ENCODE measurements around the gene IFNL1.
"Not testable (repeated sequence)": the region's sequence is repeated elsewhere in the genome, so short reads cannot be mapped to it uniquely, and the experiment has no call there.

IFNL1 gene

DNA sequence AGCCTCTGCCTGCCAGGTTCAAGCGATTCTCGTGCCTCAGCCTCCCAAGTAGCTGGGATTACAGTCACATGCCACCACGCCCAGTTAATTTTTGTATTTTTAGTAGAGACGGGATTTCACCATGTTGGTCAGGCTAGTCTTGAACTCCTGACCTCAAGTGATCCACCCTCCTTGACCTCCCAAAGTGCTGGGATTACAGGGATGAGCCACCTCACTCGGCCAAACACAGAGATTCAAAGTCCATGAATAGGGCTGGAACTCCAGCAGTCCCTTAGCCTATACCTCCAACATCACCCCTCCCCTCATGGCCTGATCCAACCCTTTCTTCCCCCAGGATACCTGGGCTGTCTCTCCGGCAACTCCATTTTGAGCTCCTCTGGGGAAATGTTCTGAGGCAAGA is 36.5 kb downstream of the IFNL1 start:
- DNase-seq, result not testable (repeated sequence)

- no peak for DNase-seq
Observed at GRCh38 chr19:39333507-39333906, 37.3 kb downstream of the IFNL1 start.

DNA sequence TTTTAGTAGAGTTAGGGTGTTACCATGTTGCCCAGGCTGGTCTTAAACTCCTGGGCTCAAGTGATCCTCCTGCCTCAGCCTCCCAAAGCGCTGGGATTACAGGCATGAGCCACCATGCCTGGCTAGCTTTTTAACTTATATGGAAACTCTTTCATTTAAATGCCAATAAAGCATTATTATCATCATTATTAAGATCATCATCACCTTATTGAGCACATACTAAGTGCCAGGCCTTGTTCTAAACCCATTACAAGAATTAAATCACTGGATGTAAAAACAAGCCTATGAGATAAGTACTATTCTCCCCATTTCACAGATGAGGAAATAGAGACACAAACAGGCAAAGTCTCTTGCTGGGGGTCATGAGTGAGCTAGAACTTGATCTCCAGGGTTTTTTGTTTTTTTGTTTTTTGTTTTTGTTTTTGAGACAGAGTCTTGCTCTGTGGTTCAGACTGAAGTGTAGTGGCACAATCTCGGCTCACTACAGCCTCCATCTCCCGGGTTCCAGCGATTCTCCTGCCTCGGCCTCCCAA is 38.3 kb downstream of the IFNL1 start:
- DNase-seq, result no peak

DNA sequence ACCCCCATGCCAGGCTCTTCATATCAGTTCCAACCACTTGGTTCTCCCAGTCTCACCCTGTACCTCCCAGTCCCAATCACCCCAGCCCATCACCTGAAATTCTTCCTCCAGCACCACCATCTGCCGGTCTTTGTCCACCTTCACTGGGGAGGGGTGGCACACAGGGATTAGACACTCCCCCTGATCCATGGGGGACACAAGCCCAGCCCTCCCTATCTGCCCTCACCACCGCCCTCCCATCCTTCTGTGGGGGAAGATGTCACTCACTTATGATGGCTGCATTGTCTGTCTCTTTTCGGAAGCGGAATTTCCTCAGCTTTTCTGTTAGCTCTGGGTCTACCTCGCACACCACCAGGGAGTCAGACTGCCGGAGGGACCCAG is 39.0 kb downstream of the IFNL1 start:
- DNase-seq, result no peak

GRCh38 chr19:39336483-39336882 is 40.3 kb downstream of the IFNL1 start:
- DNase-seq, result no peak

- DNase-seq, result no peak
Observed at GRCh38 chr19:39339674-39340073, 43.5 kb downstream of the IFNL1 start.

DNA sequence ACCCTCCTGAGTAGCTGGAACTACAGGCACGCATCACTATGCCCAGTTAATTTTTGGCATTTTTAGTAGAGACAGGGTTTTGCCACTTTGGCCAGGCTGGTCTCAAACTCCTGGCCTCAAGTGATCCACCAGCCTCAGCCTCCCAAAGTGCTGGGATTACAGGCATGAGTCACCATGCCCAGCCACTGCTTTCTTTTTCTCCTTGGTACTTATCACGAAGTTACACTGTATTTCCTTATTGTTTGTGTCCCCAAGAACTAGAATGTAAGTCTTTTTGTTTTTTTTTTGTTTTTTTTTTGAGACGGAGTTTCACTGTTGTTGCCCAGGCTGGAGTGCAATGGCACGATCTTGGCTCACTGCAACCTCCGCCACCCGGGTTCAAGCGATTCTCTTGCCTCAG is 43.9 kb downstream of the IFNL1 start:
- not testable (repeated sequence) for DNase-seq

DNA sequence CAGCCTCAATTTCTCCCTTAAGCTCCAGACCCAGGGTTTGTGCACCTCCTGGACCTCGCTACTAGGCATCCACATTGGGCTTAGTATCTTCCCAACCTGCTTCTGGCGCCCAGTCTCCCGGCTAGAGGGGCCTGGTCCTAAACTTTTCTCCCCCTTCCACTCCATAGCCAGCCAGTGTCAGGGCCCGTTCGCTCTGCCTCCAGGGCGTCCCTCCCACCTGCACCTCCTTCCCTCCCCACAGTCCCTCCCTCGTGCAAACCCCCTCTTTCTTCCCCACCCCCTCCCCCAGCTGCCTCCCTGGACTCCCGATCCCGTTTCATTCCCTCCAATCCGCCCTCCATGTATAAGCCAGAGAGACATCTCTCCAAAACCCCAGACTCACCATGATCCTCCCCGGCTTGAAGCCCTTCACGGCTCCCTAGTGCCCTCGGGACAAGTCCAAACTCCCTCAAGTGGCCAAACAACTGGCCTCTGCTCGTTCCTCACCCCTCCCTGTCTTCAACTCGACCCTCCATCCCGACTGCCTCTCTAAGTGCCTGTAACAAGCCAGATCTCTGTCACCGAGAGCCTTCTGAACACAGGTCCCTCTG is 45.0 kb downstream of the IFNL1 start:
- no peak for DNase-seq

- DNase-seq, result peak; percentile 99
Observed at GRCh38 chr19:39341719-39342604, 45.8 kb downstream of the IFNL1 start, which contains the start of gene SAMD4B. TSS of gene SAMD4B (plus strand) at chr19:39342421. CDS start at chr19:39356894, 14,473 bp downstream.

DNA sequence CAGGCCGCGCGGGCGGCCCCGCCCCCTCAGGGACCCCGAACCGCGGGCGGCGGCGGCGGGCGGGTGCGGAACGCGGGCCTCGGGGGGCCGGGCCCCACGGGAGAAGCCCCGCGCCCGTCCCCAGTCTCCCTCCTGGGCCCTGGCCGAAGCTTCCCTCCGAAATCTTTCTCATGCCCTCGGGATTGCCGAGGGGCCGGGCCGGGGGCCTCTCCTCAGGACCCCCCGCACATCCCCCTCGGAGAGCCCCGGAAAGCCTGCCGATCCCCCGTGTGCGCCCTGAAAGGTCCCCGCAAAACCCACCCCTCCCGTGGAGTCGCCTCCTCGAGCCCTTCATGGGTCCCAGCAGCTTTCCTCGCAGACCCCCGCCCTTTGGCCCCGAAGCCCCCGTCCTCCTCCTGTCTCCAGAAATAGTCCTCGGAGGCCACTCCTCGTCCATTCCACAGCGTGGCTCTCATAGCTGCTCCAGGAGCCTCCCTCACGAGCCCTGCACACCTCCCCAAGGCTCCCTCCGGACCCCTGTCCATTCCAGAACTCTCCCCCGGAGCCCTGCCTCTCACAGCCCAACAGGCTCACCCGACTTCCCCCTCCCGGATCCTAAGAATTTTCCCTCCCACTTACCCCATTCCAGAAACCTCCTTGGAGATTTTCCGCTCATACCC is 46.6 kb downstream of the IFNL1 start:
- no peak for DNase-seq

DNA sequence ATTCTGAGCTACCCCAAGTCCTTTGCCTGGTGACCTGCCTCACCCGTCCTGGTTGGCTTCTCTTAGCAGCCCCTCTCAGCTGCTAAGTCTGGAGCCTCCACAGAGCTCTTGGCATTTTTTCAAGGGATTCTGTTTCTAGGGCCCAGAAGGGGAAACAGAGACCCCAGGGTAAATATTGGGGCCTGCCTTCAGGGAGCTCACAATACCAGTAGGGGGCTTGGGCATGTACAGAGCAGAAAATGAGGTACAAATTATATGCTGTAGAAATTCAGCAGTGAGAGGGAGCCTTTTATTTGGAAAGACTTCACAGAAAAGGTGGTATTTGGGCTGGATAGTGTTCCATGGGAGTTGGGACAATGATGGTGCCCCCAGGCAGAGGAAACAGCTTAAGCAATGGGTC is 49.7 kb downstream of the IFNL1 start:
- no peak for DNase-seq

- DNase-seq, result no peak
Observed at GRCh38 chr19:39347332-39348164, 51.3 kb downstream of the IFNL1 start.
